Left lung (tissue), 10 donors: ENCODE data around the gene DDX25. TPM values are rescaled to one million over a fixed set of nuclear protein-coding genes. Genes with fewer than 3 reads are reported as not detected.

Experiments used
- ATAC-seq: fragments of 200-7000 bp; cut with Tn5 transposase; one replicate; pipeline ENCODE4 v1.9.1; 2020; ENCODE audit warnings: moderate library complexity
- DNase-seq, 4 donors: peaks; one replicate each; pipeline ENCODE4 v3.0.0-alpha.2; 2013 to 2020
- H3K27ac ChIP-seq, 2 donors: fragments of 200-600 bp; sonication (generic) in 1 of 2; one replicate each; pipeline versions ENCODE4 v1.5.0 to v1.8.0; 2020 to 2021
- H3K27me3 ChIP-seq, 2 donors: fragments of 200-600 bp; sonication (generic) in 1 of 2; one replicate each; pipeline versions ENCODE4 v1.5.0 to v1.8.0; 2020 to 2021
- H3K36me3 ChIP-seq, 2 donors: fragments of 200-600 bp; sonication (generic) in 1 of 2; one replicate each; pipeline versions ENCODE4 v1.5.0 to v1.8.0; 2020 to 2021
- H3K4me1 ChIP-seq, 2 donors: fragments of 200-600 bp; one replicate each; pipeline ENCODE4 v1.8.0; 2021
- H3K4me3 ChIP-seq, 2 donors: fragments of 200-600 bp; sonication (generic) in 1 of 2; one replicate each; pipeline versions ENCODE4 v1.5.0 to v1.8.0; 2020 to 2021; ENCODE audit warnings: mild to moderate bottlenecking in 1 of 2
- H3K9me3 ChIP-seq, 2 donors: fragments of 200-600 bp; sonication (generic) in 1 of 2; one replicate each; pipeline versions ENCODE4 v1.5.0 to v1.8.0; 2020 to 2021
- CTCF ChIP-seq, 2 donors: fragments of 200-600 bp; sonication (generic) in 1 of 2; IDR thresholded peaks; one replicate each; pipeline versions ENCODE4 v1.5.0 to v1.8.0; 2021; ENCODE audit warnings: antibody characterized with exemption in 2 of 2
- intact Hi-C, 2 donors: fragments of 100-400 bp; cut with DNase I; formaldehyde crosslinking; loops; one replicate each; pipeline versions ENCODE4 v1.11.2 to v1.14.2; 2022
- polyA plus RNA-seq, 6 donors: library from polyadenylated mRNA; unstranded; fragments of 120-200 nt; gene quantifications; one replicate each; pipeline ENCODE4 v1.2.1, GENCODE V29; 2013; ENCODE audit not compliant: insufficient read length in 6 of 6
- total RNA-seq, 2 donors: library from RNA; stranded (reverse); fragmentation: NEBNext Ultra II Directional; extraction: Animal tissue kit (Norgen Biotek cat#: 25700); gene quantifications; one replicate each; pipeline ENCODE4 v1.2.1, GENCODE V29; 2021
- donor health status: DM: no; HTN: yes; CAD: no.
- donor health status: DM: no; HTN: no; CAD: no.

DDX25 gene
- total and polyA plus RNA-seq, 8 donors: 0.47 to 2.5 (median 2.0) TPM; not detected in 1

- peaks cover 0 to 5% of the 10 kb centered on the region in 2 donors for H3K4me1 ChIP-seq
- intact Hi-C loops: no loop called here
- H3K9me3 ChIP-seq: no peaks in the 10 kb centered on the region
- no peaks in the 10 kb centered on the region for H3K27me3 ChIP-seq
- no peak for ATAC-seq
- no peak for TF ChIP-seq CTCF (IDR thresholded peaks at IDR 0.05)
- no peaks in the 10 kb centered on the region for H3K36me3 ChIP-seq
- H3K27ac ChIP-seq: no peak overlapping the region
- no peak for DNase-seq
- H3K4me3 ChIP-seq: no peak overlapping the region
Measured at GRCh38 chr11:125948278-125949051, 44.2 kb downstream of the DDX25 start.

- TF ChIP-seq CTCF (IDR thresholded peaks at IDR 0.05): no peak
- no peak overlapping the region for H3K4me3 ChIP-seq
- peaks cover 0 to 5% of the 10 kb centered on the region in 2 donors for H3K4me1 ChIP-seq
- no peaks in the 10 kb centered on the region for H3K27me3 ChIP-seq
- intact Hi-C loops: no loop called here
- ATAC-seq: no peak
- no peak overlapping the region for H3K27ac ChIP-seq
- no peaks in the 10 kb centered on the region for H3K36me3 ChIP-seq
- no peaks in the 10 kb centered on the region for H3K9me3 ChIP-seq
- peak in 1 of 4 donors; percentile 44 for DNase-seq
Measured at GRCh38 chr11:125949271-125950177, 45.2 kb downstream of the DDX25 start.

GRCh38 chr11:125950178-125950490 lies 45.8 kb downstream of the DDX25 start:
- Histone ChIP-seq H3K27ac (no peak overlapping the region), H3K4me1 (peaks cover 0 to 5% of the 10 kb centered on the region in 2 donors), H3K9me3 (no peaks in the 10 kb centered on the region), H3K27me3 (no peaks in the 10 kb centered on the region), H3K4me3 (no peak overlapping the region), H3K36me3 (no peaks in the 10 kb centered on the region)
- no peak for ATAC-seq
- TF ChIP-seq CTCF (IDR thresholded peaks at IDR 0.05): no peak
- peak in 1 of 4 donors; percentile 54 for DNase-seq
- intact Hi-C loops: no loop called here

GRCh38 chr11:125950696-125951651 lies 46.7 kb downstream of the DDX25 start:
- Histone ChIP-seq H3K4me1 (peaks cover 0 to 5% of the 10 kb centered on the region in 2 donors), H3K4me3 (no peak overlapping the region), H3K36me3 (no peaks in the 10 kb centered on the region), H3K9me3 (no peaks in the 10 kb centered on the region), H3K27ac (no peak overlapping the region), H3K27me3 (no peaks in the 10 kb centered on the region)
- DNase-seq (peak in 3 of 4 donors; percentile 68 to 90 (median 74)), ATAC-seq (peak; percentile 51)
- TF ChIP-seq CTCF (IDR thresholded peaks at IDR 0.05): no peak
- intact Hi-C loops: no loop called here
